Anterior cingulate cortex (tissue), 58 donors: ENCODE results near the gene ZNF727.
"Not testable (repeated sequence)": the region's sequence is repeated elsewhere in the genome, so short reads cannot be mapped to it uniquely, and the experiment has no call there.

Experiments used
- DNase-seq, 58 donors: peaks; one replicate each; lab custom pipeline; 2025; lab: John Stamatoyannopoulos, UW

The ZNF727 gene

GRCh38 chr7:64045301-64046040 lies at the start of gene ZNF727:
TSS of gene ZNF727 (plus strand) at chr7:64045434. CDS start at chr7:64045622, 188 bp downstream.
- peak in 57 of 58 donors; percentile 22 to 92 (median 71) for DNase-seq

GRCh38 chr7:63998549-63998948 lies 46.7 kb upstream of the ZNF727 start, which contains the start of gene ZNF722:
TSS of gene ZNF722 (plus strand) at chr7:63998849. CDS start at chr7:63998962, 113 bp downstream.
- DNase-seq = no peak

- DNase-seq = not testable (repeated sequence)
Observed at GRCh38 chr7:64015496-64015895, 29.7 kb upstream of the ZNF727 start.

- DNase-seq = no peak
Observed at GRCh38 chr7:64035388-64035787, 9.8 kb upstream of the ZNF727 start.

- peak in 1 of 58 donors; percentile 1 for DNase-seq
Observed at GRCh38 chr7:64037095-64037494, 8.1 kb upstream of the ZNF727 start.

- DNase-seq = no peak
Observed at GRCh38 chr7:64046041-64046389, 781 bp downstream of the ZNF727 start.

- not testable (repeated sequence) for DNase-seq
Observed at GRCh38 chr7:64077837-64078698, 32.8 kb downstream of the ZNF727 start.

GRCh38 chr7:64078699-64078994 lies 33.4 kb downstream of the ZNF727 start:
- DNase-seq = no peak

- no peak for DNase-seq
Observed at GRCh38 chr7:64087501-64087900, 42.3 kb downstream of the ZNF727 start.

GRCh38 chr7:64088863-64089262 lies 43.6 kb downstream of the ZNF727 start:
- DNase-seq = not testable (repeated sequence)
